ENCODE measurements around the gene KRTAP26-1. TPM values are rescaled to one million over a fixed set of nuclear protein-coding genes. Genes with fewer than 3 reads are reported as not detected.

Gene KRTAP26-1
- polyA plus RNA-seq (2013, experiment 1 of 4): not detected
- not detected for polyA plus RNA-seq (2013, experiment 2 of 4)
- not detected for polyA plus RNA-seq (2013, experiment 3 of 4)
- not detected for polyA plus RNA-seq (2013, experiment 4 of 4)

GRCh38 chr21:30320215-30320614 lies at the start of gene KRTAP26-1:
TSS of gene KRTAP26-1 (minus strand) at chr21:30320315. CDS start at chr21:30320035, 280 bp downstream.
- Histone ChIP-seq H3K27me3 (ENCODE audit: control insufficient read depth, insufficient read depth, low read length, poor library complexity, severe bottlenecking) (no peaks in the 10 kb centered on the region), H3K4me1 (ENCODE audit: control insufficient read depth, insufficient read depth, low read length) (no peaks in the 10 kb centered on the region), H3K4me3 (ENCODE audit: insufficient read depth, low read depth, low read length) (no peak within 1 kb of the TSS), H3K9me3 (ENCODE audit: control insufficient read depth, low read length) (no peaks in the 10 kb centered on the region), H3K36me3 (ENCODE audit: control insufficient read depth, insufficient read depth, low read length) (no peaks in the 10 kb centered on the region), H3K27ac (ENCODE audit: insufficient read depth, low read depth, low read length, poor library complexity, severe bottlenecking) (no peak within 1 kb of the TSS)
- WGBS, 2 experiments: 93 to 96% methylated on average over 2 of the region's 2 CpGs

GRCh38 chr21:30355906-30356305 lies 35.8 kb upstream of the KRTAP26-1 start:
- Histone ChIP-seq H3K4me3 (ENCODE audit: insufficient read depth, low read depth, low read length) (no peak overlapping the region), H3K36me3 (ENCODE audit: control insufficient read depth, insufficient read depth, low read length) (no peaks in the 10 kb centered on the region), H3K4me1 (ENCODE audit: control insufficient read depth, insufficient read depth, low read length) (no peaks in the 10 kb centered on the region), H3K27ac (ENCODE audit: insufficient read depth, low read depth, low read length, poor library complexity, severe bottlenecking) (no peak overlapping the region), H3K9me3 (ENCODE audit: control insufficient read depth, low read length) (no peaks in the 10 kb centered on the region), H3K27me3 (ENCODE audit: control insufficient read depth, insufficient read depth, low read length, poor library complexity, severe bottlenecking) (no peaks in the 10 kb centered on the region)
- WGBS, 2 experiments: 91 to 92% methylated on average over 2 of the region's 3 CpGs

GRCh38 chr21:30354308-30355005 lies 34.3 kb upstream of the KRTAP26-1 start:
- Histone ChIP-seq H3K4me3 (ENCODE audit: insufficient read depth, low read depth, low read length) (no peak overlapping the region), H3K9me3 (ENCODE audit: control insufficient read depth, low read length) (no peaks in the 10 kb centered on the region), H3K4me1 (ENCODE audit: control insufficient read depth, insufficient read depth, low read length) (no peaks in the 10 kb centered on the region), H3K27ac (ENCODE audit: insufficient read depth, low read depth, low read length, poor library complexity, severe bottlenecking) (no peak overlapping the region), H3K27me3 (ENCODE audit: control insufficient read depth, insufficient read depth, low read length, poor library complexity, severe bottlenecking) (no peaks in the 10 kb centered on the region), H3K36me3 (ENCODE audit: control insufficient read depth, insufficient read depth, low read length) (no peaks in the 10 kb centered on the region)
- WGBS, 2 experiments: 92 to 100% methylated on average over 1 of the region's 1 CpG

- no peak overlapping the region for H3K27ac ChIP-seq (ENCODE audit: insufficient read depth, low read depth, low read length, poor library complexity, severe bottlenecking)
- no CpG with 5 or more reads among the region's 1 CpG for WGBS, 2 experiments
- no peak overlapping the region for H3K4me3 ChIP-seq (ENCODE audit: insufficient read depth, low read depth, low read length)
- H3K9me3 ChIP-seq (ENCODE audit: control insufficient read depth, low read length): no peaks in the 10 kb centered on the region
- H3K36me3 ChIP-seq (ENCODE audit: control insufficient read depth, insufficient read depth, low read length): no peaks in the 10 kb centered on the region
- H3K27me3 ChIP-seq (ENCODE audit: control insufficient read depth, insufficient read depth, low read length, poor library complexity, severe bottlenecking): no peaks in the 10 kb centered on the region
- H3K4me1 ChIP-seq (ENCODE audit: control insufficient read depth, insufficient read depth, low read length): no peaks in the 10 kb centered on the region
These were observed 31.4 kb upstream of the KRTAP26-1 start for GRCh38 chr21:30351534-30351933.

GRCh38 chr21:30349572-30349971 lies 29.5 kb upstream of the KRTAP26-1 start:
- WGBS, 2 experiments: 63 to 65% methylated on average over 3 of the region's 3 CpGs
- no peaks in the 10 kb centered on the region for H3K36me3 ChIP-seq (ENCODE audit: control insufficient read depth, insufficient read depth, low read length)
- H3K4me3 ChIP-seq (ENCODE audit: insufficient read depth, low read depth, low read length): no peak overlapping the region
- H3K27me3 ChIP-seq (ENCODE audit: control insufficient read depth, insufficient read depth, low read length, poor library complexity, severe bottlenecking): no peaks in the 10 kb centered on the region
- no peaks in the 10 kb centered on the region for H3K9me3 ChIP-seq (ENCODE audit: control insufficient read depth, low read length)
- no peak overlapping the region for H3K27ac ChIP-seq (ENCODE audit: insufficient read depth, low read depth, low read length, poor library complexity, severe bottlenecking)
- no peaks in the 10 kb centered on the region for H3K4me1 ChIP-seq (ENCODE audit: control insufficient read depth, insufficient read depth, low read length)

GRCh38 chr21:30348506-30348905 lies 28.4 kb upstream of the KRTAP26-1 start, which contains the start of gene KRTAP23-1:
TSS of gene KRTAP23-1 (minus strand) at chr21:30348606. CDS start at chr21:30348606, 0 bp downstream.
- no peaks in the 10 kb centered on the region for H3K27me3 ChIP-seq (ENCODE audit: control insufficient read depth, insufficient read depth, low read length, poor library complexity, severe bottlenecking)
- no peaks in the 10 kb centered on the region for H3K36me3 ChIP-seq (ENCODE audit: control insufficient read depth, insufficient read depth, low read length)
- no peaks in the 10 kb centered on the region for H3K4me1 ChIP-seq (ENCODE audit: control insufficient read depth, insufficient read depth, low read length)
- H3K4me3 ChIP-seq (ENCODE audit: insufficient read depth, low read depth, low read length): no peak within 1 kb of the TSS
- no peaks in the 10 kb centered on the region for H3K9me3 ChIP-seq (ENCODE audit: control insufficient read depth, low read length)
- whole genome bisulfite sequencing, 2 experiments: 93 to 94% methylated on average over 4 of the region's 4 CpGs
- H3K27ac ChIP-seq (ENCODE audit: insufficient read depth, low read depth, low read length, poor library complexity, severe bottlenecking): no peak within 1 kb of the TSS

GRCh38 chr21:30345014-30345413 lies 24.9 kb upstream of the KRTAP26-1 start:
- H3K27me3 ChIP-seq (ENCODE audit: control insufficient read depth, insufficient read depth, low read length, poor library complexity, severe bottlenecking): no peaks in the 10 kb centered on the region
- no peaks in the 10 kb centered on the region for H3K36me3 ChIP-seq (ENCODE audit: control insufficient read depth, insufficient read depth, low read length)
- WGBS, 2 experiments: 93 to 100% methylated on average over 1 to 2 of the region's 2 CpGs
- H3K27ac ChIP-seq (ENCODE audit: insufficient read depth, low read depth, low read length, poor library complexity, severe bottlenecking): no peak overlapping the region
- no peak overlapping the region for H3K4me3 ChIP-seq (ENCODE audit: insufficient read depth, low read depth, low read length)
- no peaks in the 10 kb centered on the region for H3K4me1 ChIP-seq (ENCODE audit: control insufficient read depth, insufficient read depth, low read length)
- no peaks in the 10 kb centered on the region for H3K9me3 ChIP-seq (ENCODE audit: control insufficient read depth, low read length)

- Histone ChIP-seq H3K36me3 (ENCODE audit: control insufficient read depth, insufficient read depth, low read length) (no peaks in the 10 kb centered on the region), H3K4me3 (ENCODE audit: insufficient read depth, low read depth, low read length) (no peak overlapping the region), H3K9me3 (ENCODE audit: control insufficient read depth, low read length) (no peaks in the 10 kb centered on the region), H3K27me3 (ENCODE audit: control insufficient read depth, insufficient read depth, low read length, poor library complexity, severe bottlenecking) (no peaks in the 10 kb centered on the region), H3K27ac (ENCODE audit: insufficient read depth, low read depth, low read length, poor library complexity, severe bottlenecking) (no peak overlapping the region), H3K4me1 (ENCODE audit: control insufficient read depth, insufficient read depth, low read length) (no peaks in the 10 kb centered on the region)
- 91% methylated on average over 1 of the region's 2 CpGs for WGBS, 2 experiments
These were observed 20.8 kb upstream of the KRTAP26-1 start for GRCh38 chr21:30340714-30341573.

- Histone ChIP-seq H3K36me3 (ENCODE audit: control insufficient read depth, insufficient read depth, low read length) (no peaks in the 10 kb centered on the region), H3K9me3 (ENCODE audit: control insufficient read depth, low read length) (no peaks in the 10 kb centered on the region), H3K4me1 (ENCODE audit: control insufficient read depth, insufficient read depth, low read length) (no peaks in the 10 kb centered on the region), H3K4me3 (ENCODE audit: insufficient read depth, low read depth, low read length) (no peak overlapping the region), H3K27me3 (ENCODE audit: control insufficient read depth, insufficient read depth, low read length, poor library complexity, severe bottlenecking) (no peaks in the 10 kb centered on the region), H3K27ac (ENCODE audit: insufficient read depth, low read depth, low read length, poor library complexity, severe bottlenecking) (no peak overlapping the region)
- WGBS, 2 experiments: 94 to 97% methylated on average over 4 of the region's 4 CpGs
These were observed 18.6 kb upstream of the KRTAP26-1 start for GRCh38 chr21:30338717-30339116.

GRCh38 chr21:30337772-30338171 lies 17.7 kb upstream of the KRTAP26-1 start:
- no peaks in the 10 kb centered on the region for H3K9me3 ChIP-seq (ENCODE audit: control insufficient read depth, low read length)
- no peaks in the 10 kb centered on the region for H3K4me1 ChIP-seq (ENCODE audit: control insufficient read depth, insufficient read depth, low read length)
- H3K4me3 ChIP-seq (ENCODE audit: insufficient read depth, low read depth, low read length): no peak overlapping the region
- no peak overlapping the region for H3K27ac ChIP-seq (ENCODE audit: insufficient read depth, low read depth, low read length, poor library complexity, severe bottlenecking)
- H3K27me3 ChIP-seq (ENCODE audit: control insufficient read depth, insufficient read depth, low read length, poor library complexity, severe bottlenecking): no peaks in the 10 kb centered on the region
- H3K36me3 ChIP-seq (ENCODE audit: control insufficient read depth, insufficient read depth, low read length): no peaks in the 10 kb centered on the region
